GM12878 (cell line): ENCODE measurements around the gene IPMK. TPM values are rescaled to one million over a fixed set of nuclear protein-coding genes. Genes with fewer than 3 reads are reported as not detected.

ENCODE experiments used
- ATAC-seq: fragments of 200-7000 bp; cut with Tn5 transposase; 3 replicates; pipeline ENCODE4 v1.9.1; 2020; ENCODE audit warnings: mild to moderate bottlenecking, moderate library complexity
- BruUV-seq: library from RNA; stranded (reverse); fragments of 400-500 nt; replicated peaks from 2 replicates; lab custom pipeline; 2021; lab: Mats Ljungman, UMichigan
- CTCF ChIA-PET: fragments of 300-600 bp; sonication (Branson Sonifier 250); formaldehyde crosslinking; extraction: SDS; loops from one replicate; lab custom pipeline; 2021; ENCODE audit warnings: inconsistent platforms; lab: Yijun Ruan, JAX
- POLR2A ChIA-PET: fragments of 350-600 bp; formaldehyde crosslinking; extraction: SDS; loops from one replicate; lab custom pipeline; 2021; ENCODE audit warnings: inconsistent platforms; lab: Charles Lee
- RAD21 ChIA-PET: fragments of 300-600 bp; sonication (Branson Sonifier 250); formaldehyde crosslinking; loops from one replicate; lab custom pipeline; 2023; ENCODE audit warnings: antibody characterized with exemption; ENCODE audit not compliant: unreplicated experiment; lab: Charles Lee
- SMC1A ChIA-PET: fragments of 300-600 bp; sonication (Branson Sonifier 250); formaldehyde crosslinking; loops from one replicate; lab custom pipeline; 2023; ENCODE audit not compliant: unreplicated experiment, uncharacterized antibody; lab: Charles Lee
- DNase-seq: peaks from one replicate; pipeline ENCODE4 v3.0.0-alpha.2; 2011; ENCODE audit warnings: low read depth, low spot score
- FAIRE-seq: peaks from 3 replicates; lab custom pipeline; 2011; peaks lifted over from hg19 to GRCh38; lab: Jason Lieb, UNC
- H2AFZ ChIP-seq: 2 replicates; pipeline ENCODE4 v1.6.0; 2011; ENCODE audit warnings: low read depth, low read length, control low read depth; ENCODE audit not compliant: control insufficient read depth
- H3K27ac ChIP-seq: 2 replicates; pipeline ENCODE4 v1.5.1; 2011; ENCODE audit warnings: control low read depth; ENCODE audit not compliant: control insufficient read depth, insufficient read depth
- H3K27me3 ChIP-seq, 2 experiments: replicated peaks in 1 of 2; 2 replicates each; pipeline versions ENCODE4 v1.6.0 to v1.6.1; 2011; ENCODE audit warnings: low read length in 1 of 2; ENCODE audit not compliant: control insufficient read depth in 2 of 2, insufficient read depth in 2 of 2
- H3K36me3 ChIP-seq, 2 experiments: 2 replicates each; pipeline ENCODE4 v1.5.1; 2011; ENCODE audit warnings: low read length in 1 of 2; ENCODE audit not compliant: control insufficient read depth in 2 of 2, insufficient read depth in 2 of 2
- H3K4me1 ChIP-seq: 2 replicates; pipeline ENCODE4 v1.6.1; 2011; ENCODE audit warnings: mild to moderate bottlenecking, low read length, moderate library complexity, mixed read lengths; ENCODE audit not compliant: control insufficient read depth, insufficient read depth
- H3K4me2 ChIP-seq: 2 replicates; pipeline ENCODE4 v1.6.0; 2011; ENCODE audit warnings: control low read depth; ENCODE audit not compliant: control insufficient read depth, insufficient read depth
- H3K4me3 ChIP-seq: fragments of 200-600 bp; sonication (generic); 2 replicates; pipeline ENCODE4 v1.5.1; 2016
- H3K79me2 ChIP-seq: 2 replicates; pipeline ENCODE4 v1.6.0; 2011; ENCODE audit warnings: low read length; ENCODE audit not compliant: control insufficient read depth, insufficient read depth
- H3K9ac ChIP-seq: 2 replicates; pipeline ENCODE4 v1.8.0; 2011; ENCODE audit warnings: low read length, control low read depth, mixed read lengths; ENCODE audit not compliant: control insufficient read depth, insufficient read depth
- H3K9me3 ChIP-seq: replicated peaks from 3 replicates; pipeline ENCODE4 v1.5.1; 2011; ENCODE audit warnings: mild to moderate bottlenecking, low read length; ENCODE audit not compliant: control insufficient read depth, insufficient read depth
- H4K20me1 ChIP-seq: 2 replicates; pipeline ENCODE4 v1.6.0; 2011; ENCODE audit not compliant: control insufficient read depth, insufficient read depth
- CEBPZ ChIP-seq: fragments of 150-350 bp; IDR thresholded peaks from 2 replicates; pipeline ENCODE4 v1.6.1; 2016; ENCODE audit warnings: low read depth, low read length
- E2F4 ChIP-seq: IDR thresholded peaks from 2 replicates; pipeline ENCODE4 v1.6.1; 2012; ENCODE audit warnings: low read depth, low read length, improper control_type of control experiment
- JUND ChIP-seq: IDR thresholded peaks from 2 replicates; pipeline ENCODE4 v1.6.1; 2012; ENCODE audit warnings: low read depth, mild to moderate bottlenecking, low read length, improper control_type of control experiment, moderate library complexity
- KDM1A ChIP-seq: fragments of 200-600 bp; sonication (generic); IDR thresholded peaks from 2 replicates; pipeline ENCODE4 v1.6.1; 2016; ENCODE audit warnings: borderline replicate concordance
- MYB ChIP-seq: fragments of 150-350 bp; IDR thresholded peaks from 2 replicates; pipeline ENCODE4 v1.6.1; 2014; ENCODE audit warnings: mild to moderate bottlenecking, low read depth, low read length, borderline replicate concordance
- PBX3 ChIP-seq: IDR thresholded peaks from 2 replicates; pipeline ENCODE4 v1.6.1; 2011; ENCODE audit warnings: mild to moderate bottlenecking, low read depth, low read length, moderate library complexity; ENCODE audit not compliant: insufficient replicate concordance
- RAD51 ChIP-seq: fragments of 450-650 bp; IDR thresholded peaks from 2 replicates; pipeline ENCODE4 v1.6.1; 2016; ENCODE audit warnings: moderate library complexity, mild to moderate bottlenecking, inconsistent platforms
- SMAD5 ChIP-seq: IDR thresholded peaks from 2 replicates; pipeline ENCODE4 v1.6.1; 2016; ENCODE audit warnings: antibody characterized with exemption, low read depth
- SPI1 ChIP-seq: IDR thresholded peaks from 2 replicates; pipeline ENCODE4 v1.6.1; 2011; ENCODE audit warnings: low read depth, mild to moderate bottlenecking, low read length, moderate library complexity, borderline replicate concordance; ENCODE audit not compliant: insufficient read depth
- TCF3 ChIP-seq: IDR thresholded peaks from 2 replicates; pipeline ENCODE4 v1.6.1; 2012; ENCODE audit warnings: low read depth, mild to moderate bottlenecking, low read length, borderline replicate concordance; ENCODE audit not compliant: insufficient read depth
- ZBTB4 ChIP-seq: fragments of 450-650 bp; formaldehyde crosslinking; IDR thresholded peaks from 2 replicates; pipeline ENCODE4 v1.4.0; 2022; ENCODE audit warnings: mild to moderate bottlenecking, moderate library complexity
- ZNF274 ChIP-seq: IDR thresholded peaks from one replicate; pipeline ENCODE4 v1.8.0; 2011; ENCODE audit not compliant: insufficient read length, insufficient read depth
- WGBS: methylation state at CpG from one replicate; pipeline ENCODE4 v1.1.6; 2016; ENCODE audit warnings: low lambda C conversion rate; ENCODE audit not compliant: insufficient replicate concordance, insufficient coverage; ENCODE audit errors: missing lambda C conversion rate; 5-methylcytosine and 5-hydroxymethylcytosine counted together
- in situ Hi-C: fragments of 300-500 bp; cut with MboI; formaldehyde crosslinking; loops from 9 replicates; pipeline ENCODE4 v1.14.3; 2018; ENCODE audit warnings: mixed read lengths
- intact Hi-C: fragments of 100-400 bp; cut with micrococcal nuclease; formaldehyde crosslinking; loops from one replicate; pipeline ENCODE4 v1.14.2; 2022; ENCODE audit not compliant: unreplicated experiment
- polyA plus RNA-seq, 11 experiments: library from polyadenylated mRNA; depleted of rRNA in 4 of 11; unstranded in 6 of 11; stranded (reverse) in 5 of 11; fragments of >200 nt; fragmentation: Nextera tagmentation in 4 of 11; fragmentation: Illumina TruSeq in 1 of 11; extraction: Ambion mirVana in 4 of 11; extraction: Trizol in 1 of 11; gene quantifications; 1 replicate in 1 of 11; 2 replicates in 10 of 11; pipeline versions ENCODE4 v1.2.1 to v1.2.3, GENCODE V29; 2011 to 2016; ENCODE audit warnings: inconsistent platforms in 2 of 11, missing spikeins in 2 of 11, low read depth in 1 of 11
- total RNA-seq, 4 experiments: library from RNA; depleted of rRNA in 3 of 4; stranded (reverse); fragments of >200 nt in 3 of 4; fragmentation: Illumina TruSeq in 1 of 4; extraction: Trizol in 1 of 4; gene quantifications; 2 replicates each; pipeline versions ENCODE4 v1.2.1 to v1.2.3, GENCODE V29; 2013 to 2021

Gene IPMK
- total and polyA plus RNA-seq, 10 of the 15 experiments (the other 5 are each of a cell fraction or from before 2014, with no cell fraction given): 0.84 to 7.5 (median 3.6) TPM

- Histone ChIP-seq H3K36me3 (no peaks in the 10 kb centered on the region), H3K9ac (no peak overlapping the region), H3K4me2 (no peak overlapping the region), H4K20me1 (no peaks in the 10 kb centered on the region), H3K4me3 (no peak overlapping the region), H2AFZ (no peak overlapping the region), H3K27ac (no peak overlapping the region), H3K79me2 (peaks cover 10% of the 10 kb centered on the region), H3K4me1 (no peaks in the 10 kb centered on the region), H3K27me3 (no peaks in the 10 kb centered on the region), H3K9me3 (peaks cover 2% of the 10 kb centered on the region; the same call in 1 of the 3 replicates)
- ChIA-PET SMC1A (no interaction called here), POLR2A (no interaction called here), RAD21 (no interaction called here), CTCF (no interaction called here)
- FAIRE-seq: no peak
- no TSS peak for BruUV-seq
- in situ Hi-C loops: no loop called here
- 98% methylated on average over 16 of the region's 18 CpGs for WGBS
- DNase-seq: no peak
- no peak for ATAC-seq
- intact Hi-C loops: no loop called here
- TF ChIP-seq TCF3 (no peak), E2F4 (no peak), MYB (no peak), KDM1A (no peak), ZBTB4 (CRISPR knock-in tag) (no peak), JUND (no peak), SMAD5 (no peak), SPI1 (no peak), CEBPZ (no peak), PBX3 (no peak), RAD51 (no peak), ZNF274 (no peak)
These were observed 24.4 kb downstream of the IPMK start for GRCh38 chr10:58243269-58243668.
